Kidney (tissue), 14 donors: ENCODE results near the gene LPIN1. TPM values are rescaled to one million over a fixed set of nuclear protein-coding genes. Genes with fewer than 3 reads are reported as not detected.

ENCODE experiments used
- DNase-seq, 5 donors: peaks; one replicate each; pipeline ENCODE4 v3.0.0-alpha.2; 2013 to 2020
- FAIRE-seq: peaks from 2 replicates; lab custom pipeline; 2012; peaks lifted over from hg19 to GRCh38; lab: Jason Lieb, UNC
- H3K27ac ChIP-seq, 2 donors: one replicate each; pipeline ENCODE4 v1.7.0; 2013; ENCODE audit warnings: low read depth in 2 of 2, low read length in 2 of 2, inconsistent platforms in 1 of 2
- H3K27me3 ChIP-seq: one replicate; pipeline ENCODE4 v1.7.1; 2013; ENCODE audit warnings: low read length, inconsistent platforms; ENCODE audit not compliant: control insufficient read depth, insufficient read depth
- H3K36me3 ChIP-seq, 3 donors: one replicate each; pipeline versions ENCODE4 v1.7.0 to v1.7.1; 2013; ENCODE audit warnings: low read length in 3 of 3, control low read depth in 1 of 3, inconsistent platforms in 1 of 3; ENCODE audit not compliant: insufficient read depth in 3 of 3, control insufficient read depth in 2 of 3
- H3K4me1 ChIP-seq, 3 donors: one replicate each; pipeline versions ENCODE4 v1.7.0 to v1.7.1; 2013; ENCODE audit warnings: low read length in 3 of 3, inconsistent platforms in 1 of 3, low read depth in 1 of 3; ENCODE audit not compliant: control insufficient read depth in 2 of 3, insufficient read depth in 2 of 3
- H3K4me3 ChIP-seq, 3 donors: one replicate each; pipeline versions ENCODE4 v1.7.0 to v1.8.1; 2013; ENCODE audit warnings: low read length in 3 of 3, control low read depth in 1 of 3, inconsistent platforms in 1 of 3
- H3K9ac ChIP-seq, 3 donors: one replicate each; pipeline versions ENCODE4 v1.7.0 to v1.7.1; 2013; ENCODE audit warnings: low read length in 3 of 3, control low read depth in 1 of 3, inconsistent platforms in 1 of 3
- H3K9me3 ChIP-seq, 3 donors: one replicate each; pipeline versions ENCODE4 v1.7.0 to v1.7.1; 2013; ENCODE audit warnings: low read length in 3 of 3, control low read depth in 1 of 3, inconsistent platforms in 1 of 3; ENCODE audit not compliant: control insufficient read depth in 2 of 3, insufficient read depth in 1 of 3
- intact Hi-C: fragments of 100-400 bp; cut with DNase I; formaldehyde crosslinking; loops from one replicate; pipeline ENCODE4 v1.11.1; 2022
- polyA plus RNA-seq: library from polyadenylated mRNA; stranded (reverse); fragments of 350-450 nt; fragmentation: Illumina TruSeq; extraction: RNeasy Lipid Tissue Mini Kit (QIAGEN cat#74804); gene quantifications from one replicate; pipeline ENCODE4 v1.2.3, GENCODE V29; 2014; ENCODE audit warnings: low read depth, low replicate concordance; ENCODE audit not compliant: insufficient read depth
- total RNA-seq: library from RNA; stranded (reverse); fragmentation: NEBNext Ultra II Directional; extraction: Animal tissue kit (Norgen Biotek cat#: 25700); gene quantifications from one replicate; pipeline ENCODE4 v1.2.1, GENCODE V29; 2021
- TF ChIP-seq, protein P1 (sequence below): IDR thresholded peaks from 3 replicates; pipeline ENCODE4 v1.5.1; 2012; ENCODE audit warnings: mild to moderate bottlenecking, moderate library complexity, borderline replicate concordance; ENCODE audit not compliant: insufficient read depth; ENCODE audit errors: extremely low read depth
- donor health status: control.
- donor health status: control.
- donor health status: control.
- donor health status: control.
- donor health status: control.
- donor health status: DM: yes; HTN: yes; CAD: no.
- donor health status: Normal renal cell carcinoma (clear cell type).

Gene LPIN1
- total and polyA plus RNA-seq, 2 donors from 2014 or later, result 11.8 to 36.8 TPM

DNA sequence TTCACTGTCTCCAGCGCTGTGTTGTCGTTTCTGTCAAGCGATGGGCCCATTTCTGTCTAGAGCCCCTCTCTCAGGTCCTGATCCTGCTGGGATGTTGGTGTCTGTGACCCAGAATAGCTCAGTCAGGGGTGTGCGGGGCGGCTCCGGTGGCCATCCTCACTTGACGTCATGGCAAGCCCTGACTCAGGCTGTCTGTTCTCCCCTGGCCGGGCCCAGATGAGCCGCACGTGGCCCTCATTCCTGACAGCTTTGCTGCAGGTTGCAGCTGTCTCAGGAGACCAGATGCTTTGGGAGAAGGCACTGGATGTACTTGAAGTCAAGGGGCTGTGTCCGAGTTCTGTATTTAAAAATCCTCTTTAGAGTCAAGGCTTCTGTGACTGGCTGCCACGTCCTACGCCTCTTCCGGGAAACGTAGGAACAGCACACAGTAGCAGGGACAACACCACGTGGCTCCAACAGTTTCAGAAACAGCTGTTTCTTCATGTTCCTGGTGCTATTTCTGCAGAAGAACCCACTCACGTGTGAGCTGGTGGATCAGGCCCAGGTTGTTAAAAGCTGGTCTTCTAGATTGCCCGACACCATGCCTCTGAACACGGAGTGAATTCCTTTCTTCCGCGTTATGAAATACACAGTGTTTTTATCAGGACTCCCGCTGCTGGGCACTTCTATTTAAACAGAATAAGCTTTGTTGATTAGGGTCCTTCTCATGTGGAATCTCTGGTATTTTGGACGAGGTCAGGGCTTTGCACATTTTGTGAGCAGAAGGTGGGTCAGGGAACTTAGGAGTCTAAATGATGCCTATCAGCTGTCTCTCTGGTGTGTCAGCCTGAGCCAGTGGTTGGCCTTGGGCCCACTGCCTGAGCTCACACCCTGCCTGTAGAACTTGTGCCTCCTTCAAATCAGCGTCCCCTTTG, 48.2 kb upstream of the LPIN1 start:
- DNase-seq (peak in 2 of 5 donors; percentile 71 to 73), FAIRE-seq (no peak)
- intact Hi-C loops, result loop anchor here (10.0 kb wide), 1 partner anchor 77 kb away; no protein-coding TSS in a partner anchor
- TF ChIP-seq, protein P1, sequence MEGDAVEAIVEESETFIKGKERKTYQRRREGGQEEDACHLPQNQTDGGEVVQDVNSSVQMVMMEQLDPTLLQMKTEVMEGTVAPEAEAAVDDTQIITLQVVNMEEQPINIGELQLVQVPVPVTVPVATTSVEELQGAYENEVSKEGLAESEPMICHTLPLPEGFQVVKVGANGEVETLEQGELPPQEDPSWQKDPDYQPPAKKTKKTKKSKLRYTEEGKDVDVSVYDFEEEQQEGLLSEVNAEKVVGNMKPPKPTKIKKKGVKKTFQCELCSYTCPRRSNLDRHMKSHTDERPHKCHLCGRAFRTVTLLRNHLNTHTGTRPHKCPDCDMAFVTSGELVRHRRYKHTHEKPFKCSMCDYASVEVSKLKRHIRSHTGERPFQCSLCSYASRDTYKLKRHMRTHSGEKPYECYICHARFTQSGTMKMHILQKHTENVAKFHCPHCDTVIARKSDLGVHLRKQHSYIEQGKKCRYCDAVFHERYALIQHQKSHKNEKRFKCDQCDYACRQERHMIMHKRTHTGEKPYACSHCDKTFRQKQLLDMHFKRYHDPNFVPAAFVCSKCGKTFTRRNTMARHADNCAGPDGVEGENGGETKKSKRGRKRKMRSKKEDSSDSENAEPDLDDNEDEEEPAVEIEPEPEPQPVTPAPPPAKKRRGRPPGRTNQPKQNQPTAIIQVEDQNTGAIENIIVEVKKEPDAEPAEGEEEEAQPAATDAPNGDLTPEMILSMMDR, result no peak
- no peaks in the 10 kb centered on the region for H3K9me3 ChIP-seq
- H3K36me3 ChIP-seq, result no peaks in the 10 kb centered on the region
- peaks cover 0 to 13% (median 10%) of the 10 kb centered on the region in 3 donors for H3K4me1 ChIP-seq
- H3K9ac ChIP-seq, result no peak overlapping the region
- H3K4me3 ChIP-seq, result no peak overlapping the region
- no peaks in the 10 kb centered on the region for H3K27me3 ChIP-seq
- H3K27ac ChIP-seq, result peak overlapping the region; percentile 18 to 35

DNA sequence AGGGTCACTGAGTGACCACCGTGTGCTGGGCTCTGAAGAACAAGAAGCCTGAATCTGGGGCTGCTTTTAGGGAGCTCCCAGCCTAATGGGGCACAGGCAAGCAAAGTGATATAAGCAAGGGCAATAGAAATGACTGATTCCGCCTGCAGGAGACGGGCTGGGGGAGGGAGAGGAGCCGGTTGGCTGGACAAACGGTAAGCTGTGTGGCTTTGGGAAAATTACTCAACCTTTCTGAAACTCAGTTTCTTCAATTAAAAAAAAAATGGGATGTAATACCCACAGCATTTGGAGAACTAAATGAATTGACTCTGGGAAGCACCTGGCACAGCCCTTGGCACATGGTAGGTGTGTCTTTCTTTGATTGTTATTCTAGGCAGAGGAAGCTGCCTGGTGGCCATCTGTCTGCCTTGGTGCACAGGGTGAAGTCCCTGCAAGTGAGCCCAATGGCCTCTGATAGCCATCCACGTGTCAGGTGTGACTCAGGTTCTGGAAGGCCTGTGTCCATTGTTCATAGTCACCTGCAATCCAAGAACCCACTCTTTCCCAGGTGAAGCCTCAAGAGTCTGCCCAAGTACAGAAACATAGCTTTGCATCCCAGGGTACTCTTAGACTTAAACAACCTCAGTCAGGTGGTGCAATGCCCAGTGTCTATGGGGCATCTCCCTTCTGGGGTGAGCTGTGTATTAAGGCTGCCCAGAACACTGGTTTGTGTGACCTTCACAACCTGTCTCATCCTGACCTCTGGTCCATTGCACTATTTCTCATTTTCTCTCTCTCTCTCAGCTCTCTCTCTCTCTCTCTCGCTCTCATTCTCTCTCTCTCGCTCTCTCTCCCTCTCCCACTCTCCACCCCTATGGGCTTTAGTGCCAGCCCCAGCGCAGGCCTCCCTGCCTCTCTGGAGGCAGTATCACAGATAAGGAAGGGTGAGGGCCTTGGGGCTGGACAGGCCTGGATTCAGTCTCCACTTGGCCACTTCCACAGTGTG, 46.5 kb upstream of the LPIN1 start:
- FAIRE-seq (no peak), DNase-seq (no peak)
- TF ChIP-seq, protein P1, result no peak
- Histone ChIP-seq H3K36me3 (no peaks in the 10 kb centered on the region), H3K4me3 (no peak overlapping the region), H3K9me3 (no peaks in the 10 kb centered on the region), H3K9ac (no peak overlapping the region), H3K27me3 (no peaks in the 10 kb centered on the region), H3K27ac (no peak overlapping the region), H3K4me1 (peaks cover 0 to 11% (median 10%) of the 10 kb centered on the region in 3 donors)
- intact Hi-C loops, result loop anchor here (10.0 kb wide), 1 partner anchor 75 kb away; no protein-coding TSS in a partner anchor

DNA sequence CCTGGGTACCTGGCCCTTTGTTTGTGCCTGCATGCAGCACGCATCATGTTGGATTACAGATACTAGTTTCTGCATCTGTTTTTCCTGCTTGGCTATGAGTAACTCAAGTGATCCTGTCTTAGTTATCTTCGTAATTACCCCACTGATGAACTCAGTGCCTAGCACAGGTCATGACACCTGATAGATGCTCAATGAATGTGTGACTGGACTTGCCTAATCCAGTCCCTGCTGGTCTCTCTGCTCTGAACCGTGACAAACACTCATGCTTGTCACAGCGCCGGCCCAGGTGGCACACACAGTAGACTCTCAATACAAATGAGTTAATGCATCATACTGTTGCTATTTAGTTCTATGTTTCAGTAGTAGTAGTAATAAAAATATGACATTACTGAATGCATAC, 45.2 kb upstream of the LPIN1 start:
- Histone ChIP-seq H3K4me3 (no peak overlapping the region), H3K9ac (no peak overlapping the region), H3K36me3 (no peaks in the 10 kb centered on the region), H3K27ac (no peak overlapping the region), H3K4me1 (peaks cover 0 to 11% (median 10%) of the 10 kb centered on the region in 3 donors), H3K9me3 (no peaks in the 10 kb centered on the region), H3K27me3 (no peaks in the 10 kb centered on the region)
- intact Hi-C loops, result no loop called here
- TF ChIP-seq, protein P1, result no peak
- DNase-seq (peak in 1 of 5 donors; percentile 37), FAIRE-seq (no peak)
